Left hindlimb (tissue), 1 donor: Measurements from ENCODE around the gene BTN1A1.
A peak's percentile ranks its signal among the peaks of the same experiment; 100 is the strongest.
"Not testable (repeated sequence)": the region's sequence is repeated elsewhere in the genome, so short reads cannot be mapped to it uniquely, and the experiment has no call there.

Experiments used
- DNase-seq: peaks from one replicate; pipeline ENCODE4 v3.0.0-alpha.2; 2018

Gene BTN1A1

DNA sequence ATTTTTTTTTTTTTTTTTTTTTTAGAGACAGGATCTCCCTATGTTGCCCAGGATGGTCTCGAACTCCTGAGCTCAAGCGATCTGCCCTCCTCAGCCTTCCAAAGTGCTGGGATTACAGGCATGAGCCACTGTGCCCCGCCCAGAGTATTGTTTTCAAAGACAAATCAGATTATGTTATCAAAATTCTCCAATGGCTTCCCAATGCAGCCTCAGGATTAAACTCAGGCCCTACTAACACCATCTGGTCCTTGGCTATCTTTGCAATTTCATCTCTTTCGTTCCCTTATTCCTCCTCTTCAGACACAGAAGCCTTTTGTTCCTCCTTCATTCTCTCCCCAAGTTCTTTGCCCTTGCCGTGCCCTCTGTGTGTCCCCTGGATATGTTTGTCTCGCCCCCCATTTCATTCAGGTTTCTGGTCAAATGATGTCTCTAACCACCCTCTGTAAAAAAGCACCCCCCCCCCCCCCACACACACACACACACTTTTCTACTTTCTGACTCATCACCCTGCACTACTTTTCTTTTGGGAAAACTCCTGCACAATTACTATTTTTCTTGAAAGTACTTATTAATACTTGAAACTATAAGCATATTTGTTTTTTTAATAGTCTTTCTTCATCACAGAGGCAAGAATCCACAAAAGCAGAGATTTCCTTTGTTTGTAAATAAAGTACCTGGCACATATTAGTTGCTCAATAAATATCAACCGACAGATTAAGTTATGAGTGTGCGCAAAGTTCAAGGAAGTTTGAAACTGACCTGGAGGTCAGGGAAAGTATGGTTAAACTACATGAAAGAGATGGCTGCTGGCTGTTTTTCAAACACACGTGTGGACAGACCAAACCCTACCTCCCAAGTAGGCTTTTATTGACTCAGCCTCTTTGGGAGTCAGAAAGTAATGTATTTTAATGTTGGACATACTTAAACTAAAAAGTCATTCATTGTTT is 16.7 kb downstream of the BTN1A1 start:
- DNase-seq = no peak

DNA sequence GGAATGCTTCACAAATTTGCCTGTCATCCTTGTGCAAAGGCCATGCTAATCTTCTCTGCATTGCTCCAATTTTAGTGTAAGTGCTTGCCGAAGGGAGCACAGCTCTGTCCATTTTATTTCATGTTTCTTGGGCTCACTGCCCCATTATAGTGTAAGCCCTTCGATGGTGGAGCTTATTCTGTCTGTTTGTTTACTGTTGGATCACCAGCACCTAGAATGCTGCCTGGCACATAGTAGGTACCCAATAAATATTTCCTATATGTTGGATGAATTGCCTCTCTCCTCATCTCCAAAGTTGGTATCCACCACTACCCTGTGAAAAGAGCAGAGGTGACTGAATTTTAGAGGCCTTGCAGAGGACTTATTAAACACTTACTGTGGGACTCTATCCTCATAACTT is 19.3 kb downstream of the BTN1A1 start:
- DNase-seq = no peak

DNA sequence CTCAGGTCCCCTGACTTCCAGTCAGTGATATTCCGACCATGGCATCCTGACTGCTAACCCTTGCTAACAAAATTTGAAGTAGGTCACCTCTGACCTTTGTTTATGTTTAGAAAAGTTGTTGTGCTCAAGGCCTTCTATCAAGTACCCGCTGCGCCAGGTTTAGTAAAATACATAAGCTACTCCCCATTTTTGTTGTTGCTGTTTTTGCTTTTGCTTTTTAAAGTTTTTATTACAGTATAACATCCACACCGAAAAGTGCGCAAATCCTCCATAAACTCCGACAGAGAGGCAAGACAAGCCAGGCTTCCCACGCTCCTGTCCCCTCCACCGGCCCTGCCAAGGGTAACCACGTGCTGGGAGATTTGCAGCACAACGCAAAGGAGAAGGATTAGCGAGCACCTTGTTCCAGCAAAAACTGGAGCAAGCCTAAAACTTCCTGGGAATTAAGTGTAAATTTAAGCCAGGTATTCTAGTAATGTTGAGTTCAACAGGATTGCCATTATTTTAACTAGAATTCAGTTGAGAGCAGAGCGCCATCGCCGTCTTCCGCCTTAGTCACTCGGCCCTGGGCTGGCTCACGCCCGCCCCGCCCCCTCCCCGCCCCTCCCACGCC is 20.2 kb downstream of the BTN1A1 start:
- DNase-seq = no peak

DNA sequence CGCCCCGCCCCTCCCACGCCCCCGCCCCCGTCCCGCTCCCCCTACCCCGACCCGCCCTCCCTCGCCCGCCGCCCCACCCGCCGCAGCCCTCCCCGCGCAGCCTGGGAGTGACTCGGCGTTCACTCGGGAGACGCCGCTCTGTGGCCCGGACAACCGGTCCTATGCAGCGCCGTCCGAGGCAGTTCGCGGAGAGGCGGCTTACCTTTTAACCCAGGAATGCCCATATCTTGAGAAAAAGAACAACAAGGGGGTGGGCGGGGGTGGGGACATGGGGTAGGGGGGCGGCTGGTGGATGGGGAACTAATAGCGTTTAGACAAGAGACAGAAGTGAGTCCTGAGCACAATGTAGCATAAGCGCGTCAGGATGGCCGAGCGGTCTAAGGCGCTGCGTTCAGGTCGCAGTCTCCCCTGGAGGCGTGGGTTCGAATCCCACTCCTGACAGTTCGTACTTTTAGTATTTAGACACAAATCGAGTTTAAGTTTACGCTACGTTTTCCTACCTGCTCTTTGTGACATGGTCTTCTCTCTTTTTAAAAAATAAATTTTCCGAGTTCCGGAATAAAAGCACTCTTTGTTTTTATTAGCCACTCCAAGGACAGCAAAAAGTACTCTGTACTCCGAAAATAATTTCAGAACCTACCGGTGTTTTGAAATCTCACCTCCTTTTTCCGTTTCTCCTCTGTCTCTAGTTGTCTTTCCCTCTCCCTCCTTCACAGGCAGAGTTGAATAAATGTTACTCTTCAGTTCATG is 20.9 kb downstream of the BTN1A1 start:
- peak; percentile 93 for DNase-seq

DNA sequence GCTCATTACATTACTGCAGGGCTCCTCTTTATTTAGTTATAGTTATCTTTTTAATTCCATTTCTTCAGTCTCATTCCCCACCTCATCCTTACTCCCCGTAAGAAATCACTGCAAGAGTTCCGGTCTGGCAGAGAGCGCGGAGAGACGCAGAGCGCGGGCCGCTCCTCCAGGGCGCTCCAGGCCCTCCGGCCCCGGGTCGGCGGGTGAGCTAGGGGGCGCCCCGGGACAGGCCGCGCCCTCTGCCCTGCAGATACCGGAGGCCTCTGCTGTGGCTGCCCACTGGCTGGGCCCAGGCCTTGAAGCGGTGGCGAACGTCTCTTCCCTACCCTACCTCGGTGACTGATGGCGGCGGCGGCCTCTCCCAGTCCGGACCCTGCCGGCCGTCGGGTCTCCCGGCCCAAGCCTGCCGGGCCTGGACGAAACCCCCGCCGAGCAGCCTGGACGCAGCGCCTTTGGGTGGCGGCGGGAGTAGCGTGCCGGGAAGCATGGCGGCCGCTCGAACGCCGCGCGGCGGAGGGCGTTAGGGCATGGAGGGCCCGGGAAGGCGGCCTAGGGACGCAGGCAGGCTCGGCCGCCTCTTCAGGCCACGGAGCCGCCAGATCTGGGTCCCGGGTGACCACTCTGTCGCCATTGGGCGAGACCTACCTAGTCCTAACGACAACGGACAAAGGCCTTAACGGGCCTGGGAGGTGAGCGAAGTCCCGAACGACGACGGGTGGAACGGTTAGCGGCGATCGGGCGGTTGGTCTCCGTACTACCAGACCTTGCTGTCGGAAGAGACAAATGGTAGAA is 21.7 kb downstream of the BTN1A1 start:
- DNase-seq = peak; percentile 89

DNA sequence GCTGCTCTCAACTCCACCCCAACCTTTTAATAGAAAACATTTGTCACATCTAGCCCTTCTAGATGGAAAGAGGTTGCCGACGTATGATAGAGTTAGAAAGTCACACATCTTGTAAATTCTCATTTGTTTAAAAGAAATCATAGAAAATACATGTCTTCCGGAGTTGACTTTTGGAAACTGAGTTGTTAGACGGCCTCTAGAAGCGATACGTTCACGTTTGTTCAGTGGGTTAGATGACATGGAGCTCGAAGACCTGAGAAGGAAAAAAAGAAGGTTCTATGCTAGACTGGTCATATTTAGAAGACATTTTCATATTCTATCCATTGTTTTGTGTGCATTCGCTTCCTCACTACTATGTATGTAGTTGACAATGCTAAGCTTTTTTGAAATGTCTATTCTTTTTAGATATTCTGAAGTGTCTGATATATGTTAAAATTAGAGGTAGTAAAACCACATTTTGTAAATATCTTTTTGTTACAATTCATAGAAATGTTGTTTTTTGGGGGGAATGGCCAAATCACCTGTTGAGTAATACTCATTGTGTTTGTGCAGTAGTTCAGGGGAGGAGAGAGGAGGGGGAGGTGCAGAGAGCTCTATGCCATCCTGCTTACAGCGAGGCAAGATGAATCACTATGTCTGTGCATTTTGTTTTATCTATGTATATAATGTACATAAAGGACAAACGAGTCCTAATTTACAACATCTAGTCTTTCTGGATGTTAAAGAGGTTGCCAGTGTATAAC is 22.6 kb downstream of the BTN1A1 start:
- DNase-seq = not testable (repeated sequence)

DNA sequence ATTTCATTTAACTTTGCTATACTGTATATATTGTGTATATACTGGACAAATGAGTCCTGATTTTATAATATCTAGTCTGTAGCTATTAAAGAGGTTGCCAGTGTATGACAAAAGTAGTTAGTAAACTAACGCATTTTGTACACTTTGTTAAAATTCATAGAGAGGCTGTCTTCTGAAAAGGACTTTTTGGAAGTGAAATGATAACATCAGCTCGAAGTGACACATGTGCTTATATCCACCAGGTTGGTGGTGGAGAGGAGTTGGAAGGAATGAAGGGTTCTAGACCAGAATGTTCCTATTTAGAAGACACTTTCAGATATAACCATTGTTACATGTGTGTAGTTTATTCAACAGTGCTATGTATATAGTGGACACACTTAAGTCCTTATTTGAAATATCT is 24.2 kb downstream of the BTN1A1 start:
- DNase-seq = not testable (repeated sequence)

DNA sequence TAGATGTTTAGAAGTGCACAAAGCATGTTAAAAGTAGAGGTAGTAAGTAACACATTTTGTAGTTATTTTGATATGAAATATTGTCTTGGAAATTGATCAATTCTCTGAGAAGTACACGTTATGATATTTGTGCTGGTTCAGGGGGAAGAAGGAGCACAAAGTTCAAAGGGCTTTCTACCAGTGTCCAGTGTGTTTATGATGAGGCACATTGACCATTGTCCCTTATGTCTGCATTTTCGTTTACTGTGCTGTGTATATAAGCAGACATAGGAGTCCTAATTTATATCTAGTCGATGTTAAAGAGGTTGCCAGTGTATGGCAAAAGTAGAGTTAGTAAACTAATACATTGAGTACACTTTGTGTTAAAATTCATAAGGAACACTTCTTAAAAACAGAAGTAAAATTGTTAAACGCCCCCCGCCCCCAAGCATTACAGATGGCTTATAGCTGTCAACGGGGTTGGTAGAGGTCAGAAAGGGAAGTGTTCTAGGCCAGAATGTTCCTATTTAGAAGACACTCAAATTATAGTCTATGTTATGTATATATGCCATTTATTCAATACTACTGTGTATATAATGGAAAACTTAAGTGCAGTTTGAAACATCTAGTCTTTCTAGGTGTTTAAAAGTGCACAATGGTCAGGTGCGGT is 24.7 kb downstream of the BTN1A1 start:
- no peak for DNase-seq

DNA sequence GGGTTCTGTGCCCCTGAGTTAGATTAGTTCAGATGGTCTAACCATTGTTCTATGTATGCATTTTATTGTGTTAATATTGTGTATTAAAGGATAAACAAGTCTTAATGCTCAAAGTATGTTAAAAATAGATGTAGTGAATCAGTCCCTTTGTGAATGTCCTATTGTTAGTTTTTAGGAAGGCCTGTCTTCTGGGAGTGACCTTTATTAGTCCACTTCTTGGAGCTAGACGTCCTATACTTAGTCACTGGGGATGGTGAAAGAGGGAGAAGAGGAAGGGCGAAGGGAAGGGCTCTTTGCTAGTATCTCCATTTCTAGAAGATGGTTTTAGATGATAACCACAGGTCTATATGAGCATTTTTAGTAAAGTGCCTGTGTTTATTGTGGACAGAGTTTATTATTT is 25.7 kb downstream of the BTN1A1 start:
- no peak for DNase-seq

DNA sequence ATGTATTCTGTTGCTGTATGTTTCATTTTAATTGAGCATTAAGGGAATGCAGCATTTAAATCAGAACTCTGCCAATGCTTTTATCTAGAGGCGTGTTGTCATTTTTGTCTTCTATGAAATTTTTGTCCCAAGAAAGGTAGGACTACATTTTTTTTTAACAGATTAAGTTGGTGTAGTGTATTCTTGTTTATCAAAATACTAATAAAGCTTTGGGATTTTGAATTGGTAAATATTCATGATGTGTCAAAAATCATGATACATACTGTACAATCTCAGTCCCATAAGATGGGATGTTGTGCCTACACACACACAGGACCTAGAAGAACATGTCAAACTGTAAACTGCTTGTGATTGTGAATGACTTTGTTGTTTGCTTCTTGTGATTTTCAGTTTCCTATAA is 26.8 kb downstream of the BTN1A1 start:
- no peak for DNase-seq

DNA sequence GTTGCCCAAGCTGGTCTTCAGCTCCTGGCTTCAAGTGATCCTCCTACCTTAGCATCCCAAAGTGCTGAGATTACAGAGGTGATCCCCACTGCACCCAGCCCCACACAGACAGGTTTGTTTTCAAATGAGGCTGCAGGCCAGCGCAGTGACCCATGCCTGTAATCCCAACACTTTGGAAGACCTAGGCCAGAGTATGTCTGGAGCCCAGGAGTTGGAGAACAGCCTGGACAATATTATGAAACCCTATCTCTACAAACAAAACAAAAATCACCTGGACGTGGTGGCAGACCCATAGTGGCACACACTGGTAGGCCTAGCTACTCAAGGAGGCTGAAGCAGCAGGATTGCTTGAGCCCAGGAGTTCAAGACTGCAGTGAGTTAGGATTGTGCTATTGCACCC is 30.1 kb downstream of the BTN1A1 start:
- DNase-seq = no peak

DNA sequence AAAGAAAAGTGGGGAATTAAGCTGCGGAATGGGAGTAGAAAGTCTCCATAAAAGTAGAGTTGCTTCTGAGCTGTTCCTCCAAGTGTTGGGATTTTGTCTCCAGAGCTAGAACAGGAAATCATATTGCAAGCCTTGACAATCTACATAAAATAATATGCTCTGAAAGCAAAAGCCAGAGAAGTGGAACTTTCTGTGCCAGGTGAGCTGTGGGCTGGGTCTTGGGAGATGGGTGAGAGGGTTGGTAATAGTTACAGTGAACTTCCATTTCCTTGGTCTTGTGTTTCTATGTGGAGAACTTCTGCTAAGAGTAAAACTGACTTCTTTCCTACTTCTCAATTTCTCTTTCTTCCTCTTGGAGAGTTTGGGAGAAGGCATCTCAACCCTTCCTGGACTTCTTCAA is 31.8 kb downstream of the BTN1A1 start:
- no peak for DNase-seq

DNA sequence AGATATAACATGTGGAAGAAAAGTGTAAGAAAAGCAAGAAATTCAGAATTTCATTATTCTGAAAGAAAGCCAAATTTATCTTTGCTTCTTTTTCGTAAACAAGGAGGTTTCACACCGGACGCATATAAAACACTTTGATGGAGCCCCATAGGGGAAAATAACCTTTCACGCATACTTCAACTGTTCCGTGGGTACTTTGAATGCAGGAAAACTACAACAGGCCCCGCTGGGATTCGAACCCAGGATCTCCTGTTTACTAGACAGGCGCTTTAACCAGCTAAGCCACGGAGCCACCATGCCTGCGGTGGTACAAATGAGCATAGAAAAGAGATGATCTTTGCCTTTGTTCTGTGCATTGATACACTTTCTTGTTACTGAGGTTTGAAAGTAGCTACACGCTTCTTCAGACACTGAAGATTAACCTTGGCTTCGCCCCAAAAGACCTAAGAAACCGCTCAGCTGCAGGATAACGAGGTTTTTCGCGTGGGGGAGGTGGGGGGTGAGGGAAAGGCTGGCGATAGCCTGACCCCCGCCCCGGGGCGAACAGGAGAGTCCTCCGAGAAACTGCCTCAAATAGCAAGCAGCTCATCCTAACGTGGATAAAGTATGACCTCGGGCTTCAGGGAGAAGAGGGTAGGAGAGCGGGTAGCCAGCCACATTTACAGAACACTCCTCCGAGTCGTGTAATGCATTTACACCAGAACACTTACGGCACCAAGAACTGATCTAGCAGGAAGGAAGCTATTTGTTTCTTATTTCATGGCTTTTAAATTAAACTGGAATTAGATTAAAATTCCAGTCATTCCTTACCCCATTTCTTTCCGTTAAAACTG is 32.8 kb downstream of the BTN1A1 start:
- DNase-seq = peak; percentile 93

DNA sequence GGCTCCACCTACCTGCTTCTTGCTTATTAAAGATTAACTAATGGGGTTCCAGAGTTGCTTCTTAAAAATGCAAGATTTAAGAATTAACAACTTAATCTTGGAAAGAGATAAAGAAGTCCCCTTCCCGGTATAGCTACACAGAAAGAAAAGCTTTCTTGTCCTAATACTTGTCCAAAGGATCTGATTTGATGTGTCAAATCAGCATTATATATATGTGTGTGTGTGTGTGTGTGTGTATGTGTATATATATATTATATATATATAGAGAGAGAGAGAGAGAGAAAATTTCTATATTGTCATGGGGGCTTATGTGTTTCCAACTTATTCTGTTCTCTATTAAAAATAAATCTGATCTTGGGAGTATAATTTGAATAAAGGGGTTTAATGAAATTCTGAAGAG is 33.4 kb downstream of the BTN1A1 start:
- no peak for DNase-seq

DNA sequence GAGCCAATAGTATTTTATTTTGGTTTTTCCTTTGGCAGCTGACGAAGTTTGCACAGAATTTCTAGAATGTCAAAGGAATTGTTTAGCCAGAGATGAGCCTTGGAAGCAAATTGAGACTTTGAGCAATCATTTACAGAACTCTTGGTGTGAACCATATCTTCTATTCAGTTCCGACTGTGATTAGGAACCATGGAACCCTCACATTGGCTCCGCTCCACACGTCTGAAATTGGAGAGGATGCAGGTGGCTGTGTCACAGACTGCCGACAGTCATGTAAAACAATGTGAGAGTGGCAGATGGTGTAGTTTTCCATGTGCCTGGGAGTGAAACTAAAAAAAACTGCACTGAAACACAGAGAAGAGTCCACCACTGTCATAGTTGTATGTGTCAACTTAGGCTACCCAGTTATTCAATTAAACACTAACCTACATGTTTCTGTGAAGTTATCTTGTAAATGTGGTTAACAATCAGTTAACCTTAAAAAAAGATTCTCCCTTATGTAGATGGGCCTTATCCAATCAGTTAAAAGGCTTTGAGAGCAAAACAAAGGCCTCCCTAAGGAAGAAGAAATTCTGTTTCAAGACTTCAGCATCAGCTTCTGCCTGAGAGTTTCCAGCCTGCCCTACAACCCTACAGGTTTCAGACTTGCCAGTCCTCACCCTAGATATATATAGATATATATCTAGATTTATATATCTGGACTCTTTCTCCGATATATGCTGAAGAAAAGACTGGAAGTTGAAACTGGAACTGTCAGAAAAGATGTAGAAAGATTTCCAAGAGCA is 34.8 kb downstream of the BTN1A1 start:
- DNase-seq = no peak

DNA sequence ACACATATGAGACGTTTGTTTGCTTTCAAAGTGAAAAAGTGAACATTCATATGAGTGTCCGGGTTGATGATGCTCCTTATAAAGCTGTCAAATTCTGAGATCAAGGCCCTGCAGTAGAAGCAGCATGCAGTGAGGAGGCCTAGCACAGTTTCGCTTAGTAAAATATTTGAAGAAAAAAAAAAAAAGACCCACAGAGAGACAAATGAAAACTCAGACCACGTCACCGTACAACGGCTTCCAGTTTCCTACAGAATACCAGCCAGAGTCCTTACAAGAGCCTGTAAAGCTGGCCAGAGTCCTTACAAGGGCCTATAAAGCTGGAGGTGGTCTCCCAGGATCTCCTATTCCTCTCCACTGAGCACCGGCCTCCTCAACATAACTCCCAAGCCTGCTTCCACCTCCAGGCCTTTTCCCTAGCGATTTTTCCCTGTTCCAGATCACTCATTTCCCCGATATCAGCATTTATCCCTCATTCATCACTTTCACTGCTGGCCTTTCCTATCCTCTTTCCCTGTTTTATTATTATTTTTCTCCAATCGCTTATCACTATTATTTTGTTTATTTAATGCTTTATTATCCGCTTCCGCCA is 36.6 kb downstream of the BTN1A1 start:
- DNase-seq = peak; percentile 83

DNA sequence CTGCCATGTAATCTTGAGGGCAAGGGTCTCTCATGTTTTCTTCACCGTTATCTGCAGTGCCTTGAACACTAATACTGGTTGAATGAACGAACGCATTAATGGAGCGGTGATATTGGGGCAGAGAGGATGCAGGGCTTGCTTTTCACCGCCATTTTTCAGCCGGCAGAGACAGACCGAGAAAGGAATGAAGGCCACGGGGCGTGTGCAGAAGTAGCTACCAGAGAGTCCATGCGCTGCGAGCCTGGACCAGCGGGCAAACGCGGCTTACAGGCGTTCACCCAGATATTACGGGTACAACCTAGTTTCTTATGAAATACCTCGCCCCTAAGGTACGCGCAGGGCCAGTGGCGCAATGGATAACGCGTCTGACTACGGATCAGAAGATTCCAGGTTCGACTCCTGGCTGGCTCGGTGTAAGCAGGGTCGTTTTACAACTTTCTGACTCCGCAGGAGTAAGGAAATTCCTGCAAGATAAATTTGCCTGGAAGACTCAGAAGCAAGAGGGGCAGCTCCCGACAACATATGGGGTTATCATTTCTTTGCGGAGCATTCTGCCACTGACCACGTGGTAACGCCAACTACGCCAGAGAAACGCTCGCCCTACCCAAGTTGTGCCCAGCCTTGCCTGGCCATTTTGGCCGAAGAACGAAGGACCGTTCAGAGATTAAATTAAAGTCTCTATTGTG is 37.2 kb downstream of the BTN1A1 start:
- peak; percentile 94 for DNase-seq

DNA sequence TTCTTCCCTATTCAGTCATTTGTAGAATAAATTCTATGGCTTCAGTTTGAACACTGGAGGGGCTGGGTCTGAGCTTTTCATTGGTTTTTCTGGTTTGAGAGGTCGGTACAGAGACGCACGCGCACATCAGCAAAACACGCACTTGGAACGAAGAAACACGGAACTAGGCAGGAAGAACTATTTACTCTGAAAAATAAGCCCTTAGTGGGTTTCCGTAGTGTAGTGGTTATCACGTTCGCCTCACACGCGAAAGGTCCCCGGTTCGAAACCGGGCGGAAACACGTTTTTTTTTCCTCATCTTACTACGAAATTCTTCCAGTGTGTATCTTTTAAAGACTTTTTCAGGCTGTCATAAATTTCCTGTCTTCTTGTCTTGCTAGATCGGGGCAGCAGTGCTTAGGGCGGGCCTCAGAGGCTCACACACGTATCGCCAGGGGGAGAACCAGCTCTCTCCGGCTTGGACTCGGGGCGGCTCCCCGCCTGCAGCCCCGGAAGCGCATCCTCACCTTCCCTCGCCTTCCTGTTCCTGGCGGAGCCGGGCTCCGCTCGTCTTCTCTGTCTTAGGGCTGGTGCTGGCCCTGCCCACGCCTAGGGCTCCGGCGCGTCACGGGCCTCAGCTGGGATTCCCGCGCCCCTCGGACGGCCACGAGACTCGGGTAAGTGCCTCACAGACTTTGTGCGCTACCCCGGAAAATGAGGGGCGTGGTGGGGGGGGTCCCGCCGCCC is 37.9 kb downstream of the BTN1A1 start, which contains the start of gene HMGN4:
HMGN4 (plus strand) TSS at position 521 of the 726 bp plus-strand sequence. CDS start 6,841 bp downstream, outside the sequence.
- DNase-seq = peak; percentile 91
